HG03575 (cell line): ENCODE measurements around the gene HSPA4.
"Not testable (repeated sequence)": the region's sequence is repeated elsewhere in the genome, so short reads cannot be mapped to it uniquely, and the experiment has no call there.

ENCODE experiments used
- ATAC-seq: cut with Tn5 transposase; IDR thresholded peaks from one replicate; pipeline ENCODE4 v1.9.1; 2021; ENCODE audit not compliant: unreplicated experiment, insufficient number of reproducible peaks, low FRiP score; ENCODE audit errors: extremely low read depth

Gene HSPA4

DNA sequence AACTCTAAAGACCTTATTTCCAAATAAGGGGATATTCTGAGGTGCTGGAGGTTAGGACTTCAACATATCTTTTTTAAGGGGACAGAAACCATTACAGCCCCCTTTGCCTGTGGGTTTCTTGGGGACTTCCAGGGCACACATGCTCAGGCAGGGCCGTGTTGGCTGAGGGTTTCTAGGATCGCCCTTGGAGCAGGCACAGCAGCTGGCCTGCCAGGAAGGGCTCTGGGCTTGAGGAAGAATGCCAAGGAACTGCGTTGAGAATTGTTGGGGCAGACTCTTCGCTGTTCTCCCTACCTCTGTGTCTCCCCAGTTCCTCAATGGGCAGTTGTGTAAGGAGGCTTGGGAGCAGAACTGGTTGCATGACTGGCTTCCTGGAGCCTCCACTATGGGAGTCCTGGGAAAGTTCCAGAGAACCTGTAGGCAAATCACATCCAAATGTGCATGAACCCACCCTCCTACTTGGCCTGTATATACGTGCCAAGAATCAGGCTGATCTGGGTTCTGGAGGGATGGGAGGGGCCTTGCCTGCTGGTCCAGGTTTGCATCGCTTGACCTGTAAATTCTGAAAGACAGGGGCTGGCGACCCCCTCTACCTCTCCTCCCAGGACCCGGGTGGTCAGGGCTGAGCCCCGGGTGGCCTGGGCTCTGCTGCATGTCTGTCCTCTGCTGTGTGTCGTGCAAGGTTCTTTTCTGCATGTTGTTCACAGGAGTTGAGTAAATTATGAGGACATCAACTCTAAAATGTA lies 65.5 kb downstream of the HSPA4 start:
- ATAC-seq = no peak

DNA sequence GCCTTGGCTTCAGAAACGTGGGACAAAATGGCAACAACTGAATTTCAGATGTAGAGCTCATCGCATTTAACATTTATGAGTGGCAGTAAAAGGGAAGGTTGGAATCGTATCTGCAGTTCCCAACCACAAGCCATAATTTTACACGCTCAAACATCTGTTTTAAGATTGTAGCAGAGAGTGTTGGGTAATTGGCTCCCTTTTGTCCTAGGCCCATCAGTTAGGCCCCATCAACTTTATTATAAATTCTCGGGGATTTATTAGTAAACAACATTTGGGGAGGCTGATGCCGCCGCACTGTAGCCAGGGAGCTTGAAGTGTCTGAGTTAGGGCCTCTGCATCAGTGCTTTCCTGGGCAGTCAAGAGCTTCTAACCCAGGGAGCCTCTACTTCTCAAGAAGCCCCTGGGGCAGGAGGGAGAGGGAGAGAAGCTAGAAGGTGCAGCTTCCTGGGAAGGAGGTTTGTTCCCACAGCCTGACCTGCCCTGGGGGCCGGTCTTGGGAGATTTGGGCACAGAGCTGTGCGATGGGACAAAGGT lies 66.2 kb downstream of the HSPA4 start:
- ATAC-seq = no peak

DNA sequence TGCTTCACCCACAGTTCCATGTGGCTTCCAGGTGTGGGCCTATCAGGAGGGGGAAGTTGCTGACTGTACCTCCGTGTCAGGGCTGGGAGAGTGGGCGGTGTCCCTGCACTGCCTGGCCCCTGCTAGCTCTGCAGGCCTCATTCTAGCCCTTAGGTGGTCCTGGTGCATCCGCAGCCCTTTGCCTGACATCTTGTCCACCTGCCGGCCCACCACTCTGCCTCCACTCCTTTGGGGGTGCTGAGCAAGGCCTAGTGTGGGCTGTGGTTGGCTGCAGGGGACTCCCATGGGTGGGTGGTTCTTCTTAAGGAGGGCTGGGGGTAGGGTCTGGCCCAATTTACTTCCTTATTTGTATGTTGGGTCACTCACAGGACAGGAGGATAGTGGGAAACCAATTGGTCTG lies 66.9 kb downstream of the HSPA4 start:
- ATAC-seq = no peak

DNA sequence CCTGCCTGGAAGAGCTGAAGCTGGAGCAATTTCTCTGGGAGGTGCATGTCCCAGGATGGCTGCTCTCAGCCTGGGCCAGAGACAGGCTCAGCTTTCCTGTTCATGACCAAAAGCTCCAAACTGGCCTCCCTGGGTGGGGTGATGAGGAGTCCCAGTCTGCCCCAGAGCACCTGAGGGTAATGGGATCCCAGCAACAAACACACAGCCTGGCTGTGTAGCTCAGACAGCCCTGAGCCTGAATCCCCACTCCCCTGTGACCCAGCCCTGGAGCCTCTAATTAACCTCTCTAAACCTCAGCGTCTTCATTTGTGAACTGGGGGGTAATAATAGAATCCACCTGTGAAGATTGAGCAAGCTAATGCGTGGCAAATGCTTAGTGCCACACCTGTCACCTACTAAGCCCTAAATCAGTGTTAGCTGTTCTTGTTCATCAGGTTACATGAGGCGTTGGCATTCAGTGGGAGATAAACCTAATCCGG lies 67.5 kb downstream of the HSPA4 start:
- no peak for ATAC-seq

DNA sequence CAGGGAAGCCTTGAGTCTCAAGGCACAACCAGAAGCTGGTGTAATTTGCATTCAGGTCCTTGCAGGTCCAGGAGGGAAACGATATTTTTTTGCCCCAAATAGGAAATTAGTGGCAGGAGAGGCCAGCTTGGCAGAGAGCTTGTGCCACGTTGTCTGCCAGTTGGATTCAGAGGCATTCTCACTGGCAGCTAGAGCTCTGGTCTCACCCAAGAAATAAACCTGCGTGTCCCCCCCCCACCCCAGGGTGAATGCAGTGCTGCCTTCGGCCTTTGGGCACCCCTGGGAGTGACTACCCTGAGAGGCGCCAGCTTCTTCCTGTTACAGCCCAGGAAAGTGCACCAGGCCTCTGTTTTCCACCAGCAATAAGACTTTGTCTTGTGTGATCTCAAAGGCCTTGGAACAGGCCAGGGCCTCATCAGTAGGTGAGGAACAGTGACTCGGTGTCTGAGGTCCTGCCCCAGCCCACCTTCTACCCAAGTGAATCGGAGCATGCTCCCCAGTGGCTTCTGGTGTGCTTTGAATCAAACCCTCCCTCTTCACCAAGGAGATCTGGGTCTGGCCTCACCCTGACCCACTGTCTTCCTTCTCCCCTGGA lies 68.4 kb downstream of the HSPA4 start:
- no peak for ATAC-seq

DNA sequence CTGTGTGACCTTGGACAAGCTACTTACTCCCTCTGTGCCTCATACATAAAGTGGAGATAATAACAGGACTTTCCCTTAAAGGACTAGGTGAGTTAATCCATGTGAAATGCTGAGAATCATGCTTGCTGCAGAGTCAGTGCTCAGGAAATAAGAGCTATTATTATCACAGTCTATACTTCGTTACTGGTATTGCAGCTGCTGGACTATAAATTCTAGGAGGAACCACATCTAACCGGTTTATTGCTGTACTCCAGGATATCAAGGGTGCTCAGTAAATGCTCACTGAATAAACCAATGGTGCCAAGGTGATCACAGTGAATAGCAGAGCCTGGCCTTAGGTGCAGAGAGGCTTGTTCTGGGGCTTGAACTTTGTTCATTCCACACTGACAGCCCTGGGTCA lies 69.3 kb downstream of the HSPA4 start:
- ATAC-seq = no peak

DNA sequence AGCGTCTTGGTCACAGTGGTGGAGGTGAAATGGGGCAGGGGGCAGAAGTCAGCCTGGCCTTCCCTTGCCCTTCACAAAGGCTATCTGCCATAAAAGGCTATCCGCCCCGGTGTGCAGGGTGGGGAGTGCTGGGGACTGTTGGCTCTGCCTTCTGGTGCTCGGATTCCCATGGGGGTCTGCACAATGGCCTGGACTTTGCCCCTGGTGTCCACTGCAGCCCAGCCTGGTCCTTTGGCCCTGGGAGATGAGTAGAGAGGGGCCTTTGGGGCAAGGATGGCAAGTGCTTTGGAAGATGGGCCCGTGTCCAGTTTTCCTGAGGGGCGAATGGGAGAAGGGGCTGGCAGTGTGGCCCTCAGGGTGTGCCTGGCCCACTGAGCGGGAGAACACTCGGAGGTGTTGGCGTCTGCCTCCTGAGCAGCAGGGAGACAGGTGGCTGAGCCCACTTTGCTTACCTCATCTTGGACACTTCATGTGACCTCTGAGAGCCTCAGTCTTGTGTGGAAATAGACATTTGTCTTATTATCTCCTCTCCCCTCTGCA lies 69.9 kb downstream of the HSPA4 start:
- no peak for ATAC-seq

DNA sequence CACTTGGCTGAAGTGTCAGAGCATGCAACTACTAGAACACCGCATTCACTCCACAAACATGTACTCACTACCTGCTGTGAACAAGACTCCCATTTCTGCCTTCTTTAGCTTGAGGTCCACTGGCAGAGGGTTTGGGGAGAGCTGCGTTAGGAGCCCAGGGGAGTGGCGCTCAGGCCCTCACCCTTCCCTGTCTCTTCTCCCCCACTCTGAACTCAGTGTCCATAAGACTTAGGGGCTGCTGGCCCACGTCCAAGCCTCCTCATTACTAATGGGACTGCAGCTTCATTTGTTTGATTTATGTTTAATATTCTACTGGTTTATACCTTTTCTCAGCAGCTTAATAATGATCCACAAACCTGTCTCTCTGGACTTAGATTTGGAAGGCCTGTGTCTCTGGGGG lies 70.9 kb downstream of the HSPA4 start:
- ATAC-seq = no peak

DNA sequence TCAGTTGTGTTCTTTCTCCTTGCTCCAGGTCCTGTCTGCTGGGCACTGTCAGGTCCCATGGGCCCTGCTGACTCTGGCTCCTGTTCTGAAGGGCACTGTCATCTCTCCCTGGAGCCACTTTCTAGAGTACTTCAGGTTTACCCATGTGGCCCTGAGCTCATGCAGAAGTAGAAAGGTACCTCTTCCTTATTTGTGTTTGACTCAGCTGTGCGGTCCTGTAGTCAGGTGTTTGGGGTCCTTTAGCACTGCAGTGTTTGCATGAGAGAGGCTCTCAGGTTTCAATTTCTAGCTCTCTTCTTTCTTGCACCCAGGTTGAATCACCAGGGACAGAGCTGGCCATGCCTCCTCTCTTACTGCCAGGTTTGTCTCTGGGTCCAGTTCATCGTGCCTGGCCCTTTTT lies 71.5 kb downstream of the HSPA4 start:
- ATAC-seq = no peak

DNA sequence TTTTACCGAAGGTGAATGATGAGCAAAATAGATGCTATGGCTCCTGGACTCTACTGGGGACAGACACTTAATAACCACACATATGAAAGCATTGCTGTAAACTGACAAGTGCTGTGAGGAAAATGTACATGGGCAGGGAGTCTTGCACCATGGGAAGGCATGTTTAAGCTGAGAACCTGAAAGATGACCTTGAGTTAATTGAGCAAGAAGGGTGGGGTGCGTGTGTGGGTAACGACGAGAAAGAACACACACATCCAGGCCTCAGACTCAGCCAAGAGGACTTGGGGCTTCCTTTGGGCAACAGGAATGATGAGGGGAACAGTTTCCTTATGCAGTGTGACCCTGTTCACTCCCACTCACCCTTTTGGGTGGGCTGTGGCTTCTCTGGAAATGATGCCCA lies 73.1 kb downstream of the HSPA4 start:
- no peak for ATAC-seq

DNA sequence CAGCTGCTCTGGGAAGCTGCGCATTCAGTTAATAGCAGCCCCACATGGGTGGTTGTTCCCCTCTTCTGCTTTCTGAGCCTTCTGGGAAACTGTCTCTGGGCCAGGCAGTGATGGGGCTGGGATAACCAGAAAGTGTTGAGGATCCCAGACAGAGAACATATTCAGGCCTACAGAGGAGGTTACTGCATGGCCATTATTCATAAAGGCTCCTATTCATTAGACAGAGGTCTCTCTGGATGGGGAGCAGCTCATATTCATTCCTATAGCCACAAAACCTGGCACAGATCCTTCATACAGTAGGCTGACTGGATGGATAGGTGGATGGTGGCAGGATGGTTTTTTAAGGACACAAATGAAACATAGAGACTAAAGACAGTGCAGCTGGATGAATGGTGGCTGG lies 76.3 kb downstream of the HSPA4 start:
- ATAC-seq = no peak

DNA sequence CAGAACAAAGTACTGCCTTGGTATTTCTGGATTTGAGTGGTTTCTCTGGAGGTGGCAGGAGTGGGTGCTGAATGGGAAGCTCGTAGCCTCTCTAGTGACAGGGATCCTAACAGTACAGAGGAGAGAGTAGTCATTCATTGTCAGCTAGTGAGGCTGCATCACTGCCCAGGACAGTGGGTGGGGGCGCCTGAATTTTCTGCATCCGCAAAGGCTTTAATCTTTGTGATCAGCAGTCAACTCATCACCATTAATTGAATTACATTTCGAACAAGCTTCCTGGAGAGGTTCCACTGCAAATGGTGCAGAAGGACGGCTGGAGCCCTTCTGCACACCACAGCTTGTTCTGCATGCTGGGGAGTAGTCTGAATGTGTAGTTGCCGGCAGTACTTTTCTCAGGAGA lies 77.5 kb downstream of the HSPA4 start:
- ATAC-seq = no peak

DNA sequence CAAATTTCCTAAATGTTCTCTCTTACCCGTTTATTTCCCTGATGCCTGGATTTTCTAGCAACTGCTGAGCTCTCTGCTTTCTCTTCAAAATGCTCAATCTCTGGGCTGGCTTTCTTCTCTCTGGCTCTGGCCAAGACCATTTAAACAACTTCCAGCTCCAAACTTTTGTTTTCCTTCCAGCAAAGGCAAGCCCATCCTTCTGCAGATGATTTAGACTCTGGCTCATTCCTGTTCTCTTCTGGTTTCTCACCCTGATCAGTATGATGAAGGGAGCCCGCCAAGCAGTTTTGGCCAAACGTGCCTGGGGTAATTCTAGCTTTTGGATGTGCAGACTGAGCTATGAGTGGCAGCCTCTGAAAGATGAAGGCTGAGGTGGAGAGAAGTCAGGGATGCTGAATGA lies 78.1 kb downstream of the HSPA4 start:
- ATAC-seq = no peak

DNA sequence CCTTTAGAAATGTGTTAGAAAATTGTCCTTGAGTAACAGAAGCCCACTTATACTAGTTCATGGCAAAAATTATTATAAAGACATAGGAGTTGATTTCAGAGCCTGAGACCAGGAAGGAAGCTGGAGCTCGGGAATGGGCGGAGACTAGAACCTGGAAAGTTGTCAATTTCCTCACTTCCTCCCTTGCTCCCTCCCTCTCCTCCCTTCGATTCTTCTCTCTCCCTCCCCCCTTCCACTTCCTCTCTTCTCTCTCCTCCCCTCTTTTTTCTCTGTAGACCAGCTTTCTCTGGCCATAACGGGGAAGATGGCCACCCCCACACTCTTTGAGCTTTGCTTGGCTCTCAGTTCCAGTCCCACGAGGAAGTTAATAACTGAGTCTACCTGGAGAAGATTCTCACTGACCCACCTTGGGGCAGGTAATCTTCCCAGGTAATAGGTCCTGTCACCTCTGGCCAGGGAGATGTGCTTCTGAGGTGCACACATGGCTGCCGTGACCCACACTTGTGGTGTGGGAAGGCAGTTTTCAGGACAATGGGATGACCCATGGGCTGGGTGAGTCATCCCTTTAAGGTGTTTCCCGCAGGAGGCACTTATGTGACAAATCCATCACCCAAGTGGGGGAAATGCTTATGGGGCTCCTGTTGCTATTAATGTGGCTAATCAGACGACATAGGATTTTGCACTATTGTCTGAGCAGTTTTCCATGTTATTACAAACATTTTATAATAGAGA lies 78.7 kb downstream of the HSPA4 start:
- ATAC-seq = no peak

DNA sequence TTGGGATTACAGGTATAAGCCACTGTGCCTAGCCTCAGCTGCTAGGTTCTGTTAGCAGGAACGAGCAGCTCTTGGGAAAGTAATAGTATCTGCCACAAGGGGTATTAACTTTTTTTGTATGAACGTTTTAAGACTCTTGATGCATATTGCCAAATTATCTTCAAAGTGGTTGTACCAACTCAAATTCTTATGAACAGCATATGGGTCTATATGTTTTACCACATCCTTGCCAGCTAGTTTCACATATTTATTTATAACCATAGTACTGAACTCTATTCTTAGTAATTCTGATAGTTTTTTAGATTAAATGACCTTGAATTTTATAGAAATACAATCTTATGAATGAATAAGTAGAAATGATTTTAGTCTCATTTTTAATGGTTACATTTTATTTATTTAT lies 80.9 kb downstream of the HSPA4 start:
- no peak for ATAC-seq

DNA sequence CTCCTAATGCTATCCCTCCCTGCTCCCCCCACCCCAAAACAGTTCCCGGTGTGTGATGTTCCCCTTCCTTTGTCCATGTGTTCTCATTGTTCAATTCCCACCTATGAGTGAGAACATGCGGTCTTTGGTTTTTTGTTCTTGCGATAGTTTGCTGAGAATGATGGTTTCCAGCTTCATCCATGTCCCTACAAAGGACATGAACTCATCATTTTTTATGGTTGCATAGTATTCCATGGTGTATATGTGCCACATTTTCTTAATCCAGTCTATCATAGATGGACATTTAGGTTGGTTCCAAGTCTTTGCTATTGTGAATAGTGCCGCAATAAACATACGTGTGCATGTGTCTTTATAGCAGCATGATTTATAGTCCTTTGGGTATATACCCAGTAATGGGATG lies 81.4 kb downstream of the HSPA4 start:
- not testable (repeated sequence) for ATAC-seq

DNA sequence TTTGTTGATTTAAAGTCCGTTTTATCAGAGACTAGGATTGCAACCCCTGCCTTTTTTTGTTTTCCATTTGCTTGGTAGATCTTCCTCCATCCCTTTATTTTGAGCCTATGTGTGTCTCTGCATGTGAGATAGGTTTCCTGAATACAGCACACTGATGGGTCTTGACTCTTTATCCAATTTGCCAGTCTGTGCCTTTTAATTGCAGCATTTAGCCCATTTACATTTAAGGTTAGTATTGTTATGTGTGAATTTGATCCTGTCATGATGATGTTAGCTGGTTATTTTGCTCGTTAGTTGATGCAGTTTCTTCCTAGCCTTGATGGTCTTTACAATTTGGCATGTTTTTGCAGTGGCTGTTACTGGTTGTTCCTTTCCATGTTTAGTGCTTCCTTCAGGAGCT lies 85.1 kb downstream of the HSPA4 start:
- ATAC-seq = not testable (repeated sequence)

DNA sequence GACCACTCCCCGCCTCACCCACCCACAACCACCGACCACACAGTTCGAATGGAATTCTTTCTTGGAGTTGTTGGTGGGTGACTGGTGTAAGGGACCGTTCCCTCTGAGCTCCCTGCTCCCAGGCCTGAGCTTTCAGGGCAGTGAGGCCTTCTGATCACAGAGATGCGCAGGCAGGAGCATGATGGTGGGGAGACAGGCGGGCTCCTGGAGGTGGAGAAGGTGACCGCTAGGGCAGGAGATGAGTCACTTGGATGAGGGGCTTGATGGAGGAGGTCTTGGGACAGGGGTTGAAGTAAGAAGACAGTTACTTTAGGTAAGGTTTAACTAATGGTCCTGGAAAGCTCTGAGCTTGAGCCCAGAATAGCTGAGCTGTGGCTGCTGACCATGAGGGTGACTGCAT lies 88.5 kb downstream of the HSPA4 start:
- no peak for ATAC-seq

DNA sequence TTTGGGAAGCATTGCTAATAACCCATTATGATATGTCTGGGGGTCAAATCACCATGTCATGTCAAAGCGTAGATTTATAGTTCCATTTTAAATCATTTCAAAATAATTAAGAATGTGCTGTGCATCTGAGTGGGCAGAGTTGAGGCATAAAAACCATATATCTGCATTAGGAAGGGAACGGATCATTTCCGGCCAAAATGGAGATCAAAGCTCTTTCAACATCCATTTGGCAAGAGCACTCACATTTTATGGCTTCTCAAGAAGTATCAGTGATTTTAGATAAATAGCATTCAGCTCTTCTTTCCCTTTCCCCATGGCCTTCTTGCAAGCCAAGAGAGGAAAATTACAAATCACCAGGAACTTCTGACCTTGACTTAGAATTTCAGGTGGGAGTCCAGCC lies 89.9 kb downstream of the HSPA4 start:
- ATAC-seq = no peak

DNA sequence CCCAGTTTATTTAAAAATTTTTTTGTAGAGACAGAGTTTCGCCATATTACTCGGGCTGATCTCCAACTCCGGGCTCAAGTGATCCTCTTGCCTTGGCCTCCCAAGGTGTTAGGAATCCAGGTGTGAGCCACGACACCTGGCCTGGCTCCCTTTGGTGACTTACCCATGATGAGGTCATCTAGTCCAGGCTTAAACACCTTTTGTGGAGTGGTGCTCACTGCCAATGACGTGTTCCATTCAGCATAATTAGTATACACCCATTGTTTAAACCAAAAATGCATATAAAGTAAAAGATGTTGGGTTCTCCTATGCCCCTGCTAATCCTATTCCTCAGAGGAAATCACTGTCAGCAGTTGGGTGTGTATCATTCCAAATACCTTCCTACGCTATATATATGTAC lies 91.0 kb downstream of the HSPA4 start:
- ATAC-seq = no peak
